Cardiac fibroblast (primary cell): Measurements from ENCODE around the gene SH3RF2.

Source experiments
- DNase-seq, 2 donors: peaks; one replicate each; pipeline versions ENCODE4 v3.0.0 to v3.0.0-alpha.2; 2010; ENCODE audit warnings: low read depth in 2 of 2
- H3K4me3 ChIP-seq, 2 donors: replicated peaks in 1 of 2; 1 replicate in 1 of 2; 2 replicates in 1 of 2; pipeline ENCODE4 v1.5.1; 2011; ENCODE audit warnings: low read depth in 2 of 2, low read length in 2 of 2, mild to moderate bottlenecking in 2 of 2, moderate library complexity in 1 of 2
- CTCF ChIP-seq: IDR thresholded peaks from one replicate; pipeline ENCODE4 v1.5.1; 2011; ENCODE audit warnings: low read depth, mild to moderate bottlenecking, low read length, inconsistent platforms

Gene SH3RF2

GRCh38 chr5:146000072-146000471 is 63.7 kb downstream of the SH3RF2 start:
- no peak for TF ChIP-seq CTCF
- no peak for DNase-seq

GRCh38 chr5:146001544-146002190 is 65.3 kb downstream of the SH3RF2 start:
- H3K4me3 ChIP-seq, result no peak overlapping the region
- no peak for TF ChIP-seq CTCF
- no peak for DNase-seq

More at GRCh38 chr5:146000072-146000471, 63.7 kb downstream of the SH3RF2 start:
- H3K4me3 ChIP-seq, result no peak overlapping the region

DNA sequence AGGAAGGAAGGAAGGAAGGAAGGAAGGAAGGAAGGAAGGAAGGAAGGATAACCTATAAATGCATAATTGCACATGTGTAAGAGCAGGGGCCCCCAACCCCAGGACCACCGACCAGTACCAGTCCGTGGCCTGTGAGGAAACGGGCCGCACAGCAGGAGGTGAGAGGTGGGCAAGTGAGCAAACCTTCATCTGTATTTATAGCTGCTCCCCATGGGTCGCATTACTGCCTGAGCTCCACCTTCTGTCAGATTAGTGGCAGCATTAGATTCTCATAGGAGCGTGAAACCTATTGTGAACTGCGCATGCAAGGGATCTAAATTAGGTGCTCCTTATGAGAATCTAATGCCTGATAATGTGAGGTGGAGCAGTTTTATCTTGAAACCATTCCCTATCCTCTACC is 66.1 kb downstream of the SH3RF2 start:
- TF ChIP-seq CTCF, result no peak
- no peak for DNase-seq
- H3K4me3 ChIP-seq, result no peak overlapping the region

DNA sequence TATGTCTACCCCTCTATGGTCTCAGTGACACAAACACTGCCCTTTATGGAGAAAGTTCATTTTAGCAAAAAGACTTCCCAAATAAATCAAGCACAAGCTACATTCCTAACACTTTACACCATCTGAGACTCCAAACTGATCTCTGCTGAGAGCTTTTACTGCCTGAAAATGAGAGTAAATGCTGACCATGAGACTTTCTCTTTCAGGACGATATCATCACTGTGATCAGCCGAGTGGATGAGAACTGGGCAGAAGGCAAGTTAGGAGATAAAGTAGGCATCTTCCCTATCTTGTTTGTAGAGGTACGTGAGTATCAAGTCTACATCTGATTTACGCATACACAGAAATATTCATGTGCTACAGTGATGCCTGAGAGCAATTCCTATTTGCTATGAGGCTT is 67.5 kb downstream of the SH3RF2 start:
- H3K4me3 ChIP-seq, result no peak overlapping the region
- DNase-seq, result no peak

GRCh38 chr5:146005264-146005663 is 68.9 kb downstream of the SH3RF2 start:
- no peak for TF ChIP-seq CTCF
- H3K4me3 ChIP-seq, result no peak overlapping the region
- no peak for DNase-seq

More for the DNA sequence above, 67.5 kb downstream of the SH3RF2 start:
- no peak for TF ChIP-seq CTCF

DNA sequence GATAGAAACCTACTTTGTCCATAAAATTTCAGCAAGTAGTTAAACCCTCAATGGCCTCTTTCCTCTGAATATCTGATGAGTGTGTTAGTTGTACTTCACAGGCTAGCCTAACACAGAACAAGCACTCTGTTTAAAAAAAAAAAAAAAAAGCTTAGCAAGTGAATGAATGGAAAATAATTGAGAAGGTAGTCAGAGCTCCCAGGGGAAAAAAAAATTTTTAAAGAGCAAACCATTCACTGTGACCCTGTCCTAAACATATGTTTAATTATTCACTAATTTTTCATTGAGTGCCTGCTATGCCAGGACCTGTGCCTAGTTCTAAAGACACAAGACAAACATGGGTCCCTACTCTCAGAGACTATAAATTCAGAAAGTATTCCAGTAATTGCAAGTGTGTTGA is 69.3 kb downstream of the SH3RF2 start:
- peak in 1 of 2 donors; percentile 54 for DNase-seq
- no peak for TF ChIP-seq CTCF
- no peak overlapping the region for H3K4me3 ChIP-seq
